Stimulated activated naive CD8-positive, alpha-beta T cell treated with anti-CD3 and anti-CD28 coated beads, Interleukin-15, Interleukin-2, amounts not matched to agents 100 U/mL and 50 U/mL, for 24 hours (primary cell): Measurements from ENCODE around the gene CAMK1.

Experiments
- ATAC-seq: fragments of 150-1000 bp; cut with Tn5 transposase; one replicate; pipeline ENCODE4 v1.10.0; 2021
- DNase-seq: peaks from one replicate; pipeline ENCODE4 v3.0.0; 2021

The CAMK1 gene

GRCh38 chr3:9742560-9742959, 27.2 kb downstream of the CAMK1 start:
- no peak for ATAC-seq

GRCh38 chr3:9739181-9739580, 30.6 kb downstream of the CAMK1 start:
- DNase-seq (no peak), ATAC-seq (no peak)

More at GRCh38 chr3:9742560-9742959, 27.2 kb downstream of the CAMK1 start:
- DNase-seq, result no peak

GRCh38 chr3:9736831-9737230, 32.9 kb downstream of the CAMK1 start:
- DNase-seq (no peak), ATAC-seq (peak; percentile 66)

GRCh38 chr3:9732740-9733115, 37.0 kb downstream of the CAMK1 start:
- DNase-seq, result no peak
- ATAC-seq, result no peak

GRCh38 chr3:9732080-9732739, 37.5 kb downstream of the CAMK1 start:
- ATAC-seq (no peak), DNase-seq (peak; percentile 59)

GRCh38 chr3:9731206-9732079, 38.3 kb downstream of the CAMK1 start, which contains the start of gene BRPF1:
Gene BRPF1, plus strand, starts transcription at chr3:9731735. Its CDS starts 2,406 bp downstream, at chr3:9734141.
- DNase-seq (peak; percentile 100), ATAC-seq (peak; percentile 98)

GRCh38 chr3:9730657-9731205, 39.0 kb downstream of the CAMK1 start:
- DNase-seq, result no peak
- peak; percentile 41 for ATAC-seq

GRCh38 chr3:9729419-9729818, 40.3 kb downstream of the CAMK1 start:
- DNase-seq, result no peak
- no peak for ATAC-seq

GRCh38 chr3:9727743-9728142, 42.0 kb downstream of the CAMK1 start:
- DNase-seq (no peak), ATAC-seq (no peak)

- ATAC-seq, result no peak
- peak; percentile 60 for DNase-seq
These were observed 42.6 kb downstream of the CAMK1 start for GRCh38 chr3:9727041-9727595.

- no peak for DNase-seq
- no peak for ATAC-seq
These were observed 43.8 kb downstream of the CAMK1 start for GRCh38 chr3:9725775-9726515.

GRCh38 chr3:9721700-9722060, 48.1 kb downstream of the CAMK1 start:
- DNase-seq (no peak), ATAC-seq (no peak)

- ATAC-seq (no peak), DNase-seq (no peak)
These were observed 48.6 kb downstream of the CAMK1 start for GRCh38 chr3:9721015-9721699.

- ATAC-seq, result no peak
- DNase-seq, result no peak
These were observed 51.6 kb downstream of the CAMK1 start for GRCh38 chr3:9718118-9718517.

GRCh38 chr3:9717563-9717962, 52.2 kb downstream of the CAMK1 start:
- ATAC-seq (no peak), DNase-seq (no peak)

- ATAC-seq (no peak), DNase-seq (no peak)
These were observed 52.8 kb downstream of the CAMK1 start for GRCh38 chr3:9716801-9717555.

- peak; percentile 54 for DNase-seq
These were observed 53.8 kb downstream of the CAMK1 start for GRCh38 chr3:9715764-9716437.

GRCh38 chr3:9715136-9715535, 54.6 kb downstream of the CAMK1 start:
- no peak for ATAC-seq

More at GRCh38 chr3:9715764-9716437, 53.8 kb downstream of the CAMK1 start:
- ATAC-seq, result peak; percentile 87

GRCh38 chr3:9713142-9713541, 56.6 kb downstream of the CAMK1 start:
- DNase-seq, result no peak

More at GRCh38 chr3:9715136-9715535, 54.6 kb downstream of the CAMK1 start:
- no peak for DNase-seq

GRCh38 chr3:9712415-9712814, 57.3 kb downstream of the CAMK1 start:
- no peak for DNase-seq
- no peak for ATAC-seq

More at GRCh38 chr3:9713142-9713541, 56.6 kb downstream of the CAMK1 start:
- no peak for ATAC-seq
